Subcutaneous abdominal adipose tissue (tissue), 5 donors: ENCODE results near the gene SLC6A3.

Experiments
- H3K27ac ChIP-seq: one replicate; pipeline ENCODE4 v1.7.0; 2013; ENCODE audit warnings: low read depth, mild to moderate bottlenecking, inconsistent platforms, low read length, moderate library complexity
- H3K27me3 ChIP-seq, 5 donors: one replicate each; pipeline ENCODE4 v1.7.0; 2013; ENCODE audit warnings: low read length in 5 of 5, inconsistent platforms in 1 of 5; ENCODE audit not compliant: control insufficient read depth in 5 of 5, insufficient read depth in 4 of 5
- H3K36me3 ChIP-seq, 5 donors: one replicate each; pipeline ENCODE4 v1.7.0; 2013; ENCODE audit warnings: low read length in 5 of 5; ENCODE audit not compliant: control insufficient read depth in 5 of 5, insufficient read depth in 5 of 5
- H3K4me1 ChIP-seq, 5 donors: one replicate each; pipeline ENCODE4 v1.7.0; 2013; ENCODE audit warnings: low read length in 5 of 5, mild to moderate bottlenecking in 3 of 5, moderate library complexity in 1 of 5; ENCODE audit not compliant: control insufficient read depth in 5 of 5, insufficient read depth in 5 of 5
- H3K4me3 ChIP-seq, 5 donors: one replicate each; pipeline ENCODE4 v1.7.0; 2013; ENCODE audit warnings: low read length in 5 of 5, low read depth in 1 of 5
- H3K9ac ChIP-seq, 5 donors: one replicate each; pipeline ENCODE4 v1.7.0; 2013; ENCODE audit warnings: low read length in 5 of 5, mild to moderate bottlenecking in 4 of 5, moderate library complexity in 3 of 5
- H3K9me3 ChIP-seq, 5 donors: one replicate each; pipeline ENCODE4 v1.7.0; 2013; ENCODE audit warnings: low read length in 5 of 5; ENCODE audit not compliant: control insufficient read depth in 5 of 5
- donor health status: healthy.
- donor health status: healthy.
- donor health status: healthy.
- donor health status: healthy.
- donor health status: healthy.

The SLC6A3 gene

GRCh38 chr5:1472964-1473628 lies 27.9 kb upstream of the SLC6A3 start:
- Histone ChIP-seq H3K4me1 (peaks cover 0 to 9% (median 0%) of the 10 kb centered on the region in 5 donors), H3K4me3 (no peak overlapping the region), H3K27me3 (peaks cover 0 to 2% (median 0%) of the 10 kb centered on the region in 5 donors), H3K27ac (no peak overlapping the region), H3K9ac (no peak overlapping the region), H3K9me3 (no peaks in the 10 kb centered on the region), H3K36me3 (peaks cover 0 to 60% (median 32%) of the 10 kb centered on the region in 5 donors)

- H3K9ac ChIP-seq = no peak overlapping the region
- peaks cover 0 to 59% (median 32%) of the 10 kb centered on the region in 5 donors for H3K36me3 ChIP-seq
- no peak overlapping the region for H3K27ac ChIP-seq
- H3K27me3 ChIP-seq = peaks cover 0 to 2% (median 0%) of the 10 kb centered on the region in 5 donors
- peaks cover 0 to 8% (median 0%) of the 10 kb centered on the region in 5 donors for H3K4me1 ChIP-seq
- no peaks in the 10 kb centered on the region for H3K9me3 ChIP-seq
- no peak overlapping the region for H3K4me3 ChIP-seq
Observed at GRCh38 chr5:1471997-1472963, 27.0 kb upstream of the SLC6A3 start.

- Histone ChIP-seq H3K9me3 (no peaks in the 10 kb centered on the region), H3K9ac (no peak overlapping the region), H3K27ac (no peak overlapping the region), H3K36me3 (peaks cover 0 to 55% (median 24%) of the 10 kb centered on the region in 5 donors), H3K4me3 (no peak overlapping the region), H3K27me3 (peaks cover 0 to 2% (median 0%) of the 10 kb centered on the region in 5 donors), H3K4me1 (peaks cover 0 to 2% (median 0%) of the 10 kb centered on the region in 5 donors)
Observed at GRCh38 chr5:1471240-1471853, 26.1 kb upstream of the SLC6A3 start.

GRCh38 chr5:1470762-1471211 lies 25.5 kb upstream of the SLC6A3 start:
- Histone ChIP-seq H3K36me3 (peaks cover 0 to 55% (median 25%) of the 10 kb centered on the region in 5 donors), H3K9ac (no peak overlapping the region), H3K27me3 (peaks cover 0 to 2% (median 0%) of the 10 kb centered on the region in 5 donors), H3K4me3 (no peak overlapping the region), H3K27ac (no peak overlapping the region), H3K9me3 (no peaks in the 10 kb centered on the region), H3K4me1 (peaks cover 0 to 2% (median 0%) of the 10 kb centered on the region in 5 donors)

- Histone ChIP-seq H3K36me3 (peaks cover 0 to 55% (median 24%) of the 10 kb centered on the region in 5 donors), H3K4me3 (no peak overlapping the region), H3K27ac (no peak overlapping the region), H3K27me3 (no peaks in the 10 kb centered on the region), H3K9ac (no peak overlapping the region), H3K4me1 (no peaks in the 10 kb centered on the region), H3K9me3 (peaks cover 0 to 4% (median 0%) of the 10 kb centered on the region in 5 donors)
Observed at GRCh38 chr5:1468629-1469527, 23.6 kb upstream of the SLC6A3 start.

GRCh38 chr5:1468247-1468612 lies 23.0 kb upstream of the SLC6A3 start:
- Histone ChIP-seq H3K27ac (no peak overlapping the region), H3K4me3 (no peak overlapping the region), H3K4me1 (no peaks in the 10 kb centered on the region), H3K9ac (no peak overlapping the region), H3K36me3 (peaks cover 0 to 57% (median 30%) of the 10 kb centered on the region in 5 donors), H3K27me3 (no peaks in the 10 kb centered on the region), H3K9me3 (peaks cover 0 to 4% (median 0%) of the 10 kb centered on the region in 5 donors)

GRCh38 chr5:1467341-1468246 lies 22.4 kb upstream of the SLC6A3 start:
- Histone ChIP-seq H3K27me3 (no peaks in the 10 kb centered on the region), H3K9me3 (peaks cover 0 to 4% (median 0%) of the 10 kb centered on the region in 5 donors), H3K36me3 (peaks cover 0 to 56% (median 35%) of the 10 kb centered on the region in 5 donors), H3K9ac (no peak overlapping the region), H3K27ac (no peak overlapping the region), H3K4me3 (no peak overlapping the region), H3K4me1 (no peaks in the 10 kb centered on the region)

GRCh38 chr5:1466631-1467265 lies 21.5 kb upstream of the SLC6A3 start:
- no peak overlapping the region for H3K4me3 ChIP-seq
- no peak overlapping the region for H3K9ac ChIP-seq
- peaks cover 0 to 59% (median 31%) of the 10 kb centered on the region in 5 donors for H3K36me3 ChIP-seq
- no peaks in the 10 kb centered on the region for H3K27me3 ChIP-seq
- peaks cover 0 to 4% (median 0%) of the 10 kb centered on the region in 5 donors for H3K9me3 ChIP-seq
- no peaks in the 10 kb centered on the region for H3K4me1 ChIP-seq
- no peak overlapping the region for H3K27ac ChIP-seq
